GM18505 (cell line): Measurements from ENCODE around the gene WDFY4.

Source experiments
- ATAC-seq: cut with Tn5 transposase; IDR thresholded peaks from one replicate; pipeline ENCODE4 v1.9.1; 2021; ENCODE audit not compliant: unreplicated experiment
- POLR2A ChIP-seq: IDR thresholded peaks from 4 replicates; pipeline ENCODE4 v1.6.1; 2011; ENCODE audit warnings: borderline replicate concordance; ENCODE audit not compliant: insufficient read depth, insufficient read length; ENCODE audit errors: extremely low read depth

WDFY4 gene

GRCh38 chr10:48648172-48648942 lies 36.3 kb upstream of the WDFY4 start:
- ATAC-seq: no peak
- no peak for TF ChIP-seq POLR2A

- no peak for TF ChIP-seq POLR2A
- ATAC-seq: no peak
These were observed 35.2 kb upstream of the WDFY4 start for GRCh38 chr10:48649349-48649944.

- no peak for TF ChIP-seq POLR2A
- ATAC-seq: no peak
These were observed 33.4 kb upstream of the WDFY4 start for GRCh38 chr10:48651293-48651692.

GRCh38 chr10:48651839-48652238 lies 32.8 kb upstream of the WDFY4 start:
- no peak for ATAC-seq
- no peak for TF ChIP-seq POLR2A

GRCh38 chr10:48652344-48652743 lies 32.3 kb upstream of the WDFY4 start:
- TF ChIP-seq POLR2A: no peak
- ATAC-seq: no peak

GRCh38 chr10:48653347-48653746 lies 31.3 kb upstream of the WDFY4 start:
- ATAC-seq: no peak

GRCh38 chr10:48653944-48654698 lies 30.6 kb upstream of the WDFY4 start:
- no peak for ATAC-seq

More at GRCh38 chr10:48653347-48653746, 31.3 kb upstream of the WDFY4 start:
- no peak for TF ChIP-seq POLR2A

GRCh38 chr10:48655411-48656240 lies 29.0 kb upstream of the WDFY4 start:
- TF ChIP-seq POLR2A: no peak
- ATAC-seq: peak; percentile 6

More at GRCh38 chr10:48653944-48654698, 30.6 kb upstream of the WDFY4 start:
- TF ChIP-seq POLR2A: no peak

GRCh38 chr10:48656241-48656913 lies 28.3 kb upstream of the WDFY4 start:
- peak; percentile 23 for TF ChIP-seq POLR2A
- peak; percentile 86 for ATAC-seq

- TF ChIP-seq POLR2A: no peak
- ATAC-seq: no peak
These were observed 27.8 kb upstream of the WDFY4 start for GRCh38 chr10:48656914-48657305.

- no peak for ATAC-seq
- TF ChIP-seq POLR2A: no peak
These were observed 27.3 kb upstream of the WDFY4 start for GRCh38 chr10:48657416-48657815.

- no peak for ATAC-seq
These were observed 26.3 kb upstream of the WDFY4 start for GRCh38 chr10:48658243-48658974.

More at GRCh38 chr10:48658243-48658974, 26.3 kb upstream of the WDFY4 start:
- TF ChIP-seq POLR2A: no peak
